Body of pancreas (tissue), 4 donors: ENCODE data around the gene IGFBP6.

Experiments
- POLR2A ChIP-seq, 3 donors: fragments of 450-650 bp; IDR thresholded peaks; one replicate each; pipeline ENCODE4 v1.6.1; 2016; ENCODE audit warnings: antibody characterized with exemption in 3 of 3, mild to moderate bottlenecking in 2 of 3
- TF ChIP-seq, protein P1 (sequence below), 7 experiments: fragments of 450-650 bp in 4 of 7; fragments of 200-600 bp in 3 of 7; sonication (generic) in 3 of 7; IDR thresholded peaks; one replicate each; pipeline ENCODE4 v1.5.1; 2016 to 2019; ENCODE audit warnings: antibody characterized with exemption in 7 of 7

- TF ChIP-seq, protein P1, sequence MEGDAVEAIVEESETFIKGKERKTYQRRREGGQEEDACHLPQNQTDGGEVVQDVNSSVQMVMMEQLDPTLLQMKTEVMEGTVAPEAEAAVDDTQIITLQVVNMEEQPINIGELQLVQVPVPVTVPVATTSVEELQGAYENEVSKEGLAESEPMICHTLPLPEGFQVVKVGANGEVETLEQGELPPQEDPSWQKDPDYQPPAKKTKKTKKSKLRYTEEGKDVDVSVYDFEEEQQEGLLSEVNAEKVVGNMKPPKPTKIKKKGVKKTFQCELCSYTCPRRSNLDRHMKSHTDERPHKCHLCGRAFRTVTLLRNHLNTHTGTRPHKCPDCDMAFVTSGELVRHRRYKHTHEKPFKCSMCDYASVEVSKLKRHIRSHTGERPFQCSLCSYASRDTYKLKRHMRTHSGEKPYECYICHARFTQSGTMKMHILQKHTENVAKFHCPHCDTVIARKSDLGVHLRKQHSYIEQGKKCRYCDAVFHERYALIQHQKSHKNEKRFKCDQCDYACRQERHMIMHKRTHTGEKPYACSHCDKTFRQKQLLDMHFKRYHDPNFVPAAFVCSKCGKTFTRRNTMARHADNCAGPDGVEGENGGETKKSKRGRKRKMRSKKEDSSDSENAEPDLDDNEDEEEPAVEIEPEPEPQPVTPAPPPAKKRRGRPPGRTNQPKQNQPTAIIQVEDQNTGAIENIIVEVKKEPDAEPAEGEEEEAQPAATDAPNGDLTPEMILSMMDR (IDR thresholded peaks at IDR 0.05), result no peak
- no peak for TF ChIP-seq POLR2A (IDR thresholded peaks at IDR 0.05)
These were observed 3.6 kb upstream of the IGFBP6 start for GRCh38 chr12:53093777-53094393.
